Measurements from ENCODE around the gene ACTMAP. TPM values are rescaled to one million over a fixed set of nuclear protein-coding genes. Genes with fewer than 3 reads are reported as not detected.

The ACTMAP gene
- total and polyA plus RNA-seq, 2 of the 13 experiments (the other 11 are each of a cell fraction or from before 2014, with no cell fraction given) = 2.2 to 7.9 TPM

GRCh38 chr19:40750058-40750873 lies at the start of gene ACTMAP (continued):
- no peak for TF ChIP-seq NFE2L2 (IDR thresholded peaks at IDR 0.05; ENCODE audit: low read length)
- no peak for TF ChIP-seq RBAK (CRISPR knock-in tag; IDR thresholded peaks at IDR 0.05)
- TF ChIP-seq WIZ (CRISPR knock-in tag; IDR thresholded peaks at IDR 0.05) = no peak
- TF ChIP-seq ATF5 (CRISPR knock-in tag; IDR thresholded peaks at IDR 0.05; ENCODE audit: low read depth) = no peak
- TF ChIP-seq KDM5A (IDR thresholded peaks at IDR 0.05; ENCODE audit: borderline replicate concordance, low read length) = no peak
- peak; percentile 96 for TF ChIP-seq KAT8 (CRISPR knock-in tag; IDR thresholded peaks at IDR 0.05)
- TF ChIP-seq, protein P1, sequence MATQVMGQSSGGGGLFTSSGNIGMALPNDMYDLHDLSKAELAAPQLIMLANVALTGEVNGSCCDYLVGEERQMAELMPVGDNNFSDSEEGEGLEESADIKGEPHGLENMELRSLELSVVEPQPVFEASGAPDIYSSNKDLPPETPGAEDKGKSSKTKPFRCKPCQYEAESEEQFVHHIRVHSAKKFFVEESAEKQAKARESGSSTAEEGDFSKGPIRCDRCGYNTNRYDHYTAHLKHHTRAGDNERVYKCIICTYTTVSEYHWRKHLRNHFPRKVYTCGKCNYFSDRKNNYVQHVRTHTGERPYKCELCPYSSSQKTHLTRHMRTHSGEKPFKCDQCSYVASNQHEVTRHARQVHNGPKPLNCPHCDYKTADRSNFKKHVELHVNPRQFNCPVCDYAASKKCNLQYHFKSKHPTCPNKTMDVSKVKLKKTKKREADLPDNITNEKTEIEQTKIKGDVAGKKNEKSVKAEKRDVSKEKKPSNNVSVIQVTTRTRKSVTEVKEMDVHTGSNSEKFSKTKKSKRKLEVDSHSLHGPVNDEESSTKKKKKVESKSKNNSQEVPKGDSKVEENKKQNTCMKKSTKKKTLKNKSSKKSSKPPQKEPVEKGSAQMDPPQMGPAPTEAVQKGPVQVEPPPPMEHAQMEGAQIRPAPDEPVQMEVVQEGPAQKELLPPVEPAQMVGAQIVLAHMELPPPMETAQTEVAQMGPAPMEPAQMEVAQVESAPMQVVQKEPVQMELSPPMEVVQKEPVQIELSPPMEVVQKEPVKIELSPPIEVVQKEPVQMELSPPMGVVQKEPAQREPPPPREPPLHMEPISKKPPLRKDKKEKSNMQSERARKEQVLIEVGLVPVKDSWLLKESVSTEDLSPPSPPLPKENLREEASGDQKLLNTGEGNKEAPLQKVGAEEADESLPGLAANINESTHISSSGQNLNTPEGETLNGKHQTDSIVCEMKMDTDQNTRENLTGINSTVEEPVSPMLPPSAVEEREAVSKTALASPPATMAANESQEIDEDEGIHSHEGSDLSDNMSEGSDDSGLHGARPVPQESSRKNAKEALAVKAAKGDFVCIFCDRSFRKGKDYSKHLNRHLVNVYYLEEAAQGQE (IDR thresholded peaks at IDR 0.05; ENCODE audit: borderline replicate concordance in 1 of 2, low read depth in 1 of 2, low read length in 2 of 2) = no peak; a peak in 1 of 4 replicates
- no peak for TF ChIP-seq AKAP8 (CRISPR knock-in tag; IDR thresholded peaks at IDR 0.05)
- TF ChIP-seq ZNF562 (CRISPR knock-in tag; IDR thresholded peaks at IDR 0.05; ENCODE audit: borderline replicate concordance) = no peak
- TF ChIP-seq NBN (conservative IDR thresholded peaks at IDR 0.05) = no peak
- no peak for TF ChIP-seq SAFB2 (CRISPR knock-in tag; IDR thresholded peaks at IDR 0.05; ENCODE audit: borderline replicate concordance, low read depth)
- peak; percentile 83; the same call in 1 of the 2 replicates for TF ChIP-seq HNF4G (IDR thresholded peaks at IDR 0.05; ENCODE audit: borderline replicate concordance, low read depth, low read length)
- TF ChIP-seq HNF4G (CRISPR knock-in tag; IDR thresholded peaks at IDR 0.05; ENCODE audit: borderline replicate concordance, low read depth) = peak; percentile 26; the same call in 1 of the 2 replicates
- TF ChIP-seq RXRB (CRISPR knock-in tag; IDR thresholded peaks at IDR 0.05; ENCODE audit: borderline replicate concordance) = no peak
- TF ChIP-seq ZNF333 (CRISPR knock-in tag; IDR thresholded peaks at IDR 0.05; ENCODE audit: borderline replicate concordance) = no peak
- TF ChIP-seq, protein P2, sequence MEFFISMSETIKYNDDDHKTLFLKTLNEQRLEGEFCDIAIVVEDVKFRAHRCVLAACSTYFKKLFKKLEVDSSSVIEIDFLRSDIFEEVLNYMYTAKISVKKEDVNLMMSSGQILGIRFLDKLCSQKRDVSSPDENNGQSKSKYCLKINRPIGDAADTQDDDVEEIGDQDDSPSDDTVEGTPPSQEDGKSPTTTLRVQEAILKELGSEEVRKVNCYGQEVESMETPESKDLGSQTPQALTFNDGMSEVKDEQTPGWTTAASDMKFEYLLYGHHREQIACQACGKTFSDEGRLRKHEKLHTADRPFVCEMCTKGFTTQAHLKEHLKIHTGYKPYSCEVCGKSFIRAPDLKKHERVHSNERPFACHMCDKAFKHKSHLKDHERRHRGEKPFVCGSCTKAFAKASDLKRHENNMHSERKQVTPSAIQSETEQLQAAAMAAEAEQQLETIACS (CRISPR knock-in tag; IDR thresholded peaks at IDR 0.05) = no peak
- TF ChIP-seq ZSCAN12 (CRISPR knock-in tag; IDR thresholded peaks at IDR 0.05) = no peak
- no peak for TF ChIP-seq PAX8 (CRISPR knock-in tag; IDR thresholded peaks at IDR 0.05; ENCODE audit: borderline replicate concordance)
- TF ChIP-seq MAFF (IDR thresholded peaks at IDR 0.05; ENCODE audit: low read depth, low read length) = no peak
- no peak for TF ChIP-seq HINFP (CRISPR knock-in tag; IDR thresholded peaks at IDR 0.05; ENCODE audit: low read depth)
- TF ChIP-seq SP4 (CRISPR knock-in tag; IDR thresholded peaks at IDR 0.05) = peak; percentile 95
- TF ChIP-seq ZNF598 (CRISPR knock-in tag; IDR thresholded peaks at IDR 0.05; ENCODE audit: borderline replicate concordance) = no peak
- no peak for TF ChIP-seq KLF12 (CRISPR knock-in tag; IDR thresholded peaks at IDR 0.05; ENCODE audit: borderline replicate concordance)
- TF ChIP-seq RARG (CRISPR knock-in tag; IDR thresholded peaks at IDR 0.05; ENCODE audit: low read depth) = no peak
